ENCODE data around the gene NQO2. TPM values are rescaled to one million over a fixed set of nuclear protein-coding genes. Genes with fewer than 3 reads are reported as not detected.

NQO2 gene
- total and polyA plus RNA-seq, 2 of the 13 experiments (the other 11 are each of a cell fraction or from before 2014, with no cell fraction given) = 32.2 to 56.5 TPM

GRCh38 chr6:2977290-2977689 lies 22.4 kb upstream of the NQO2 start:
- Histone ChIP-seq H3K27ac (ENCODE audit: extremely low read length, insufficient read depth, low read length) (no peak overlapping the region), H3K9ac (ENCODE audit: insufficient read depth, low read depth, low read length) (no peak overlapping the region), H3K36me3 (replicated peaks in 1 of 2; ENCODE audit: control insufficient read depth in 1 of 2, insufficient read depth in 2 of 2, low read length in 2 of 2) (no peaks in the 10 kb centered on the region), H3K9me3 (ENCODE audit: low read length) (no peaks in the 10 kb centered on the region), H4K20me1 (ENCODE audit: insufficient read depth, low read length) (no peaks in the 10 kb centered on the region), H3K4me1 (ENCODE audit: insufficient read depth, low read length) (peaks cover 68% of the 10 kb centered on the region), H3K4me3 (replicated peaks in 1 of 3; ENCODE audit: insufficient read depth in 1 of 3, low read depth in 2 of 3, low read length in 3 of 3) (no peak overlapping the region), H2AFZ (ENCODE audit: low read length) (no peak overlapping the region), H3K4me2 (ENCODE audit: low read depth, low read length) (no peak overlapping the region), H3K27me3 (ENCODE audit: control insufficient read depth in 1 of 2, insufficient read depth in 2 of 2, low read length in 2 of 2) (peaks cover 2 to 11% of the 10 kb centered on the region in 2 experiments; a peak in 1 of 5 replicates), H3K79me2 (ENCODE audit: insufficient read depth, low read length) (no peaks in the 10 kb centered on the region)
- DNase-seq (ENCODE audit: low spot score) (no peak), FAIRE-seq (no peak), ATAC-seq (no peak)
- BruUV-seq (replicated peaks) = no TSS peak
- in situ Hi-C loops (cut with HindIII; ENCODE audit: extremely low pct_ligation_motif_present, low pct_unique_long_range_greater_than_20kb) = no loop called here
- POLR2A ChIA-PET = interaction anchor here (0.9 to 1.9 kb wide), 4 partner anchors 9 to 25 kb away, joined by 3 to 22 read pairs (median 3); no protein-coding TSS in a partner anchor
- CTCF ChIA-PET (ENCODE audit: low intra/inter-chr PET ratio, low total read pairs) = no interaction called here
- WGBS (ENCODE audit: low lambda C conversion rate) = 55% methylated on average over 5 of the region's 5 CpGs
- intact Hi-C loops (cut with micrococcal nuclease; ENCODE audit: unreplicated experiment) = no loop called here
- TF ChIP-seq, protein P1, sequence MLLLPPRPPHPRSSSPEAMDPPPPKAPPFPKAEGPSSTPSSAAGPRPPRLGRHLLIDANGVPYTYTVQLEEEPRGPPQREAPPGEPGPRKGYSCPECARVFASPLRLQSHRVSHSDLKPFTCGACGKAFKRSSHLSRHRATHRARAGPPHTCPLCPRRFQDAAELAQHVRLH (CRISPR knock-in tag; IDR thresholded peaks at IDR 0.05; ENCODE audit: borderline replicate concordance, low read depth) = no peak
- TF ChIP-seq SMC3 (IDR thresholded peaks at IDR 0.05; ENCODE audit: low read length) = no peak
- TF ChIP-seq TGIF2 (CRISPR knock-in tag; IDR thresholded peaks at IDR 0.05) = no peak
- no peak for TF ChIP-seq ZNF550 (CRISPR knock-in tag; IDR thresholded peaks at IDR 0.05; ENCODE audit: borderline replicate concordance)
- no peak for TF ChIP-seq ZNF318 (CRISPR knock-in tag; IDR thresholded peaks at IDR 0.05)
- TF ChIP-seq ZNF446 (CRISPR knock-in tag; IDR thresholded peaks at IDR 0.05) = no peak
- no peak for TF ChIP-seq ELF3 (CRISPR knock-in tag; IDR thresholded peaks at IDR 0.05)
- TF ChIP-seq ZNF281 (CRISPR knock-in tag; IDR thresholded peaks at IDR 0.05; ENCODE audit: borderline replicate concordance) = no peak
- no peak for TF ChIP-seq ETS1 (CRISPR knock-in tag; IDR thresholded peaks at IDR 0.05)
- no peak for TF ChIP-seq ZNF747 (CRISPR knock-in tag; IDR thresholded peaks at IDR 0.05; ENCODE audit: borderline replicate concordance)
- TF ChIP-seq, protein P2, sequence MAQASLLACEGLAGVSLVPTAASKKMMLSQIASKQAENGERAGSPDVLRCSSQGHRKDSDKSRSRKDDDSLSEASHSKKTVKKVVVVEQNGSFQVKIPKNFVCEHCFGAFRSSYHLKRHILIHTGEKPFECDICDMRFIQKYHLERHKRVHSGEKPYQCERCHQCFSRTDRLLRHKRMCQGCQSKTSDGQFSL (CRISPR knock-in tag; IDR thresholded peaks at IDR 0.05) = no peak
- no peak for TF ChIP-seq KLF15 (CRISPR knock-in tag; IDR thresholded peaks at IDR 0.05; ENCODE audit: borderline replicate concordance)
